Renal cortical epithelial cell (primary cell): ENCODE results near the gene SLC8A3. TPM values are rescaled to one million over a fixed set of nuclear protein-coding genes. Genes with fewer than 3 reads are reported as not detected.

ENCODE experiments used
- DNase-seq: peaks from one replicate; pipeline ENCODE4 v3.0.0-alpha.2; 2011; ENCODE audit warnings: low read depth
- total RNA-seq: library from RNA; depleted of rRNA; stranded (reverse); fragments of >200 nt; gene quantifications from 2 replicates; pipeline ENCODE4 v1.2.3, GENCODE V29; 2014

The SLC8A3 gene
- total RNA-seq, 1 donor from 2014 or later, result 0.15 TPM

DNA sequence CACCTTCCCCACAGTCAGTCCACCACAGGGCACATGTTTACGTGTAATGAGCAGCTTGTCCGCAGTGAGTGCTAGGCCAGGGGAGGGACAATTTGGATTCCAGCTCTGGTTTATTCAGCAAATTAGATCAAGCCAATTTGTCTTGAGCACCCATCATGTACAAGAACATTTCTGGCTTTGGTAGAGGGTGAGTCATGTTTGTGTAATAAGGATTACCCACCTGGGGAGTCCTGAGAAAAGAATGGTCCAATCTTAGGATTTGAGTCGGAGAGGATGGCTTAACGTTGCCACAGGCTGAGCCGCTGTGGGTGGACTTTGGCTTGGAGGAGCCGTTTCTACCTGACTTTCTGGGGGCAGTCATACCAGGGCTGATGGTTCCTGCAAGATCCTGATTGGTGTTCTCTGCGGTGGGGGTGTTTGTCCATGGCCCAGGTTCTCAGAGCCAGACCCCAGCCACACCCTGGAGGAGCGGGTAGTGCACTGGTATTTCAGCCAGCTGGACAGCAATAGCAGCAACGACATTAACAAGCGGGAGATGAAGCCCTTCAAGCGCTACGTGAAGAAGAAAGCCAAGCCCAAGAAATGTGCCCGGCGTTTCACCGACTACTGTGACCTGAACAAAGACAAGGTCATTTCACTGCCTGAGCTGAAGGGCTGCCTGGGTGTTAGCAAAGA is 165.8 kb downstream of the SLC8A3 start:
- no peak for DNase-seq

- no peak for DNase-seq
Observed at GRCh38 chr14:70021548-70022220, 167.1 kb downstream of the SLC8A3 start.

GRCh38 chr14:70020352-70021170 is 168.2 kb downstream of the SLC8A3 start:
- DNase-seq, result no peak

GRCh38 chr14:70019695-70020094 is 169.1 kb downstream of the SLC8A3 start:
- no peak for DNase-seq

DNA sequence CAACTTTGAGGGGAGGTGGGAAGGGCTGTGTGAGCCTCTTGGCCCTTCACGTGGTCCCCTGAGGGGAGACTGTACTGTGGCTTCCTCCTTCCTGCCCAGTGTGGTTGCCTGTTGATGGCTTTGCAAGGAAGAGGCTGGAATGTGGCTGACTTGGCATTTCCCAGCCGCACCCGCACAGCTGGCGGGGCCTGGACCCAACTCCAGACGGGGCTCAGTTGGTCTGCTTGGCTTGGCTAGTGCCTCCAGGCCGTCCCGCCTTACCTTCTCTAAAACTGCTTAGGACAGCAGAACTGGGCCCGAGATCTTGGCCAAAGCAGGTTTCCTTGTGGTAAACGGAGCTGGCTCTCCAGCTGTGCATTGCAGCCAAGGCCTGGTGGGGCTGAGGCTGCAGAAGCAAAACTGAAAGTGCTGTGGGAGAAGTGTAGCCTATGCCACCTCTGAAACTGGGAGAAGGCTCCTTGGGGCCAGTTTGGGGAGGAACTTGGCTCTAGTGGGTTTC is 170.0 kb downstream of the SLC8A3 start:
- DNase-seq, result no peak

DNA sequence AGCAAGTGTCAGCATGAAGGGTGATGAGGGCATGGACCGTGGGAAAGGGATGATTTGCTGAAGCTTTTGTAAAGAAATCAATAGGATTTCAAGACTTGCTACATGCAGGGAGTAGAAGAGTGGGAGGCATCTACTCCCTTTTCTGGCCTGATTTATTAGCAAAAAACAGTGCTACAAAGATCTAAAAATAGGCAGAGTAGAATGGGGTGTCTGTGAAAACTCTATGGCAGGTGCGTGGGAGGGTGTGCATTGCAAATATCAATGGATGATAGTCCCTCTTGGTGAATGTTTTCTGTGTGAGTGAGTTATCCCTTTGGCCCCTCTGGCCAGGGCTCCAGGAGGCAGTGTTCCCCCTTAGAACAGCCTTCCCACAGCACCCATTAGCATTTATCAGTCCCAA is 170.5 kb downstream of the SLC8A3 start:
- DNase-seq, result no peak

DNA sequence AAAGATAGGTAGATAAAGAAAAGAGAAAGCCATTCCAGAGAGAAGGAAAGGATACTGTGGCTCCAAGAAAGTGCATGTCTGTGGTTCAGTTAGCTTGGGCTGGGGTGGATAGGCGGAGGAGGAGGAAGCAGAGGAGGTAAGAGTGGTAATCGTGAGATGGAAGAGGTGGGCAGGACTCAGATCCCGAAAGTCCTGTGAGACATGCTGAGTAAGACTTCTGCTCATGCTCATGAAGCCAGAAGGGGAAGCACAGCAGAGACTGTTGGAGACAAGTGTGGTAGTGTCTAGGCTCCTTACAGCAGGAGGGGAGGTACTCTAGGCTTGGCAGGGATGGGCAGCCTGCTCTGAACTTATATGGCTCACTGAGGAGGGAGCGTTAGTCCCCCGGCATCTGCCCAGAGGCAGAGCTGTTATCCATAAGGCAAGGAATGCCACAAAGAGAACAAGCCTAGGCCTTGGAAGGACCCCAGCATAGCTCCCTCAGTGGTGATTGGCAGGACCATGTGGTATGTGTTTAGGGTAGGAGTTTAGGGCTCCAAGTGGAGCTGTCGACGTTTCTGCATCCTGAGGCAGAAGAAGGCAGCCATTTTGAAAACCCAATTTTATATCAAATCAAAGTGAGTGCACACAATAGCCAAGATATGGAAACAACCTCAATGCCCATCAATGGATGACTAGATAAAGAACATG is 174.2 kb downstream of the SLC8A3 start:
- DNase-seq, result no peak

DNA sequence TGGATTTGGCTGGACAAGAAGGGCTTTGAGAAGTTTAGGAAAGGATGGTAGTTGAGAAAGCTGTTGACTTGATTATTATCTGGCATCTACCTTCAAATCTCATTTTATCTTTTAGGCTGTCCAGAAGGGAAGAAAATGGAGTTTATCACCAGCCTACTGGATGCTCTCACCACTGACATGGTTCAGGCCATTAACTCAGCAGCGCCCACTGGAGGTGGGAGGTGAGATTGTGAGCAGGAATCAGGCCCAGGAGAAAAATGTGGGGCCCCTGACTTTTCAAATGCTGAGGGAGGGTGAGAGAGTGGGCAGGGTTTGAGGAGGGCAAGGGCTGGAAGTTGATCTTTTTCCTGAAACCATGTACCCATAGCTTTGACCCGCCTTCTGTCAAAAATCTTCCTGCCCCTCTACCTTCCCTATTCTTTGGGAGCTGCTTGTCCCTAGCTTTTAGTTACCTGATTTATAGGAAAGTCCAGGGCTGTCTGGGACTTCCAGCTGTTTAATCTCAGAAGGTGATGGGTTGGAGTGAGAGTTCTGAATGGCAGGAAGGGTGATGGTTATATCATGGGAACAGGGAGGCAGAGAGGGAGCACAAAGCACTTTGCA is 175.4 kb downstream of the SLC8A3 start:
- DNase-seq, result no peak

DNA sequence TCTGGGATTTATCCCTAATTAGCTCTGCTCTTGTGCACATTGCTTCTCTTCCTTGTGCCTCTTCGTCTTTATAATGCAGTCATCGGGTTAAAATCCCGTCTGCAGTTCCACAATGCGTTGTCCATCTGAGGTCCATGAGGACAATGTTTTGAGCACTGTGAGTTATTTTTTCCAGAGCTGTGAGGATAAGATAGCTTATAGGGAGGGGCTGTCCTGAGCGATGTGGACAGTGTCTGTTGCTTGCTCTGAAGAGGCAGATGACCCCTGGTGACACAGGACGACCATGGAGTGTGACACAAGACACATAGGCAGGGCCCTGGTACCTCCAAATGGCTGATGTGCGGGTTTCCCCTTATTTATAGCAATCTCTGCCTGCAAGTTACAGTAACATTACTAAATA is 177.0 kb downstream of the SLC8A3 start:
- no peak for DNase-seq

GRCh38 chr14:70011098-70011497 is 177.7 kb downstream of the SLC8A3 start:
- DNase-seq, result no peak

- no peak for DNase-seq
Observed at GRCh38 chr14:70009961-70010360, 178.8 kb downstream of the SLC8A3 start.

GRCh38 chr14:70008284-70009262 is 180.2 kb downstream of the SLC8A3 start:
- no peak for DNase-seq

DNA sequence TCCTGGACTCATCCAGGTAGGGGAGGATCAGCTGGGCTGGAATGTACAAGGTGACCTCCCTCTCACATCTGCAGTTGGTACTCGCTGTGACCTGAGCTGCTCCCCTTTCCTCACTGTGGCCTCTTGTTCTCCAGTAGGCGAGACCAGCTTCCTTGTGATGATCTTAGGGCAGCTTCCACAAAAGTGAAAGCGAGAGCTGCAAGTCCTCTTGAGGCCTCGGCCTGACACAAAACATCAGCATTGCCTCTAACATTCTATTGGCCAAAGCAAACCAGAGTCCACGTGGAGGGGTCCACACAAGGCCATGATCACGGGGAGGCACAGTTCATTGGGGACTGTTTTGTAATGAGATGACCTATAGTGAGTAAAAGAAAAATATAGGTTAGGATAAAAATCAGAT is 182.1 kb downstream of the SLC8A3 start:
- no peak for DNase-seq

DNA sequence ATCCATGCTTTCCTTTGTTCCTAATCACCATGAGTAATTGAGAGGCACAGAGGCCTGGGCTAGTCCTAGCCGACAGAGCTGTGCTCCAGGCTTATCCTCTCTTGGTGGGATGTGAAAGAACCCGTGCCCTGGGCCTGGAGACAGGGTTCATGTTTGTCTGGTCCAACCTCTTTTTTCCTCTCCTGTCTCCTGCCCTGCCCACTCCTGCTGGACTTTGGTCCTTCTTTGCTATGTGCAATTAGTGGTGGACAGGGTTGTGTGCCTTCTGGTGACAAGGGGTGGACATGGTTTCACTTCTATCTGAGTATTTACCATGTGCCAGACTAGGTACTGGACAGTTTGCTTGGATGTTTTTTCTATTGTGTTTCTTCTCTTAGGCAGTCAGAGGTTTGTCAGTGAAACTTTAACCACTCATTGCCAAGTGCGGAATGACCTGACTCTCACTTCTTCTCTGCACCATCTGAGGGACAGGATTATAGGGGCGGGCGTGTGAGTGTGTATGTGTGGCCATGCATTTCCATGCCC is 183.4 kb downstream of the SLC8A3 start:
- DNase-seq, result no peak

DNA sequence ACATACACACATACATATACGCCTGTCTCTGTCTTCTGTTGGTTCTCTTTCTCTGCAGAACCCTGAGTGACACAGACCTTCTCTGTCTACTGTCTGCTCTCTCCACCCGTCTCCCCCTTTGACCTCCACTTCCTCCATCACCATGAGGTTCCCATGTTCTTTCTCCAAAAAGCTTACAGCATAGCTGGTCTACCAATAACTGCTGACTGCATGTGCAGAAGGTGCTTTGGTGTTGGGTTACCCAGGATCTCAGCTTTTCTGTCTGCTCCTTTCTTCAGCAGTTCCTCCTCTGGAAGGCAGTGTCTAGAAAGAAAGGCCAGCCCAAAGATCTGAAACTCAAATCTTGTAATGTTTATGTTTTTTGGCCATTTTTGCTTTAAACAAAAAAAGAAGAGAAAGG is 184.0 kb downstream of the SLC8A3 start:
- DNase-seq, result no peak

GRCh38 chr14:70002589-70003346 is 186.0 kb downstream of the SLC8A3 start:
- DNase-seq, result no peak

DNA sequence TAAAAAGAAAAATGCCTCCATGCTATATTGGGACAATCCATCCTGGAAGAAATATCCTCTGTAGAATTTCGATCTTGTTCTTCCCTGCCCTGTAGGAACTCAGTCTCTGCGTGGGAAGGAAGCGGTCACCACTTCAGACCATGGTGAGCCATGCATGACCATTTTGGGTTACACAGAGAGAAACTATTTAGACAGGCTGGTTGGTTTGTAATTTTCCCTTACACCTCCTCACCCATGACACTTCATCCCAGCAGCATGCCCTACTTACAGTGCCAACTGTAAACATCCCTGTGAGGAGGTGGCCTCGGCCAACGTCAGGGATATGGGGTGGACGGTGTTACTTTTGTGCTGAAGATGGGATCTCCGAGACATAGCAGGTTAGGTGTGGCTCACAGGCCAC is 188.2 kb downstream of the SLC8A3 start:
- DNase-seq, result peak; percentile 93

DNA sequence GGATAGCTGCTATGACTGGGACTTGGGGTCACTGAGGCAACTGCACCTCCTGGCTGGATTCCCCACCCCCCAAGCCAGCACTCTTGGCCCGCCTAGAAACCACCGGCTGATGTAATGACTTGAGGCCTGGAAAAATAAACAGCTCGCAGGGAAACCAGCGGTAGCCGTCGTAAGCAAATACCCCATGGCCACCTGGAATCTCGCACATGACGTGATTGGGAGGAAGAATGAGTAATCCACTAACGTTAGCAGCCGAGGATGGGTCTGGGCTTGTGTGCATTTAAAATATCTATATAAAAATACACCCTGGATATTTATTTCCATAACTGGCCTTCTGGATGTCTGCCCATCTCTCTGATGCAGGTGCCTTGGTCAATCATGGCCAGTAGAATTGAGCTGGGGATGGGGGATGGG is 189.5 kb downstream of the SLC8A3 start:
- peak; percentile 91 for DNase-seq

GRCh38 chr14:69997849-69998248 is 190.9 kb downstream of the SLC8A3 start:
- DNase-seq, result peak; percentile 90
